ENCODE results near the gene PRSS56.

Gene PRSS56

GRCh38 chr2:232535761-232536530, 15.8 kb downstream of the PRSS56 start:
- H2BK15ac ChIP-seq (ENCODE audit: low read depth, poor library complexity, severe bottlenecking) = no peak overlapping the region
- 73% methylated on average over 4 of the region's 5 CpGs for WGBS
- DNase-seq = no peak
- H2BK5ac ChIP-seq (ENCODE audit: low read depth, low read length, poor library complexity, severe bottlenecking) = no peak overlapping the region
- no peak overlapping the region for H2BK12ac ChIP-seq (ENCODE audit: low read length in 2 of 2)
- H2AFZ ChIP-seq (ENCODE audit: low read depth, low read length) = no peak overlapping the region
- H3K9me3 ChIP-seq (ENCODE audit: control insufficient read depth, low read length) = peaks cover 11% of the 10 kb centered on the region
- no peak overlapping the region for H3K4me2 ChIP-seq (ENCODE audit: low read length, poor library complexity, severe bottlenecking)
- no peak overlapping the region for H3K4ac ChIP-seq (ENCODE audit: low read depth in 1 of 2, low read length in 2 of 2)
- H3K9ac ChIP-seq (ENCODE audit: low read length) = no peak overlapping the region
- no peak overlapping the region for H4K8ac ChIP-seq (ENCODE audit: low read length)
- H2AK5ac ChIP-seq (ENCODE audit: low read length, severe bottlenecking) = no peak overlapping the region
- no peak overlapping the region for H3K23ac ChIP-seq (ENCODE audit: low read length in 2 of 2)
- no peak overlapping the region for H4K91ac ChIP-seq (ENCODE audit: low read length)
- no peak overlapping the region for H3K27ac ChIP-seq (ENCODE audit: low read length, poor library complexity, severe bottlenecking)
- no peaks in the 10 kb centered on the region for H3K79me1 ChIP-seq (replicated peaks; ENCODE audit: low read length, poor library complexity, severe bottlenecking)
- H3K14ac ChIP-seq (ENCODE audit: low read length in 2 of 2) = no peak overlapping the region
- peaks cover 6% of the 10 kb centered on the region for H3K4me1 ChIP-seq (ENCODE audit: control insufficient read depth, insufficient read depth, low read depth, low read length)
- H2BK120ac ChIP-seq (ENCODE audit: low read depth, low read length) = no peak overlapping the region
- no peak overlapping the region for H3K18ac ChIP-seq (ENCODE audit: low read depth in 1 of 2, low read length in 2 of 2)
- no peak overlapping the region for H3K4me3 ChIP-seq (ENCODE audit: insufficient read depth in 1 of 2, low read depth in 1 of 2, low read length in 2 of 2)
- no peaks in the 10 kb centered on the region for H3K36me3 ChIP-seq (ENCODE audit: control insufficient read depth in 1 of 2, insufficient read depth in 2 of 2, low read depth in 1 of 2, low read length in 2 of 2)
- H3K27me3 ChIP-seq (ENCODE audit: control insufficient read depth in 1 of 2, insufficient read depth in 1 of 2, low read length in 2 of 2) = peaks cover 21 to 68% of the 10 kb centered on the region in 2 experiments

GRCh38 chr2:232537079-232537478, 16.9 kb downstream of the PRSS56 start:
- peaks cover 21 to 63% of the 10 kb centered on the region in 2 experiments for H3K27me3 ChIP-seq (ENCODE audit: control insufficient read depth in 1 of 2, insufficient read depth in 1 of 2, low read length in 2 of 2)
- no peak overlapping the region for H2BK5ac ChIP-seq (ENCODE audit: low read depth, low read length, poor library complexity, severe bottlenecking)
- H2AFZ ChIP-seq (ENCODE audit: low read depth, low read length) = no peak overlapping the region
- no peaks in the 10 kb centered on the region for H3K36me3 ChIP-seq (ENCODE audit: control insufficient read depth in 1 of 2, insufficient read depth in 2 of 2, low read depth in 1 of 2, low read length in 2 of 2)
- H4K8ac ChIP-seq (ENCODE audit: low read length) = no peak overlapping the region
- H3K23ac ChIP-seq (ENCODE audit: low read length in 2 of 2) = peak overlapping the region in 1 of 2 experiments; percentile 14
- H2BK12ac ChIP-seq (ENCODE audit: low read length in 2 of 2) = no peak overlapping the region
- no peak overlapping the region for H3K27ac ChIP-seq (ENCODE audit: low read length, poor library complexity, severe bottlenecking)
- 65% methylated on average over 5 of the region's 5 CpGs for WGBS
- no peak overlapping the region for H2BK120ac ChIP-seq (ENCODE audit: low read depth, low read length)
- no peak overlapping the region for H3K4me2 ChIP-seq (ENCODE audit: low read length, poor library complexity, severe bottlenecking)
- peaks cover 6% of the 10 kb centered on the region for H3K4me1 ChIP-seq (ENCODE audit: control insufficient read depth, insufficient read depth, low read depth, low read length)
- H2BK15ac ChIP-seq (ENCODE audit: low read depth, poor library complexity, severe bottlenecking) = no peak overlapping the region
- H3K4me3 ChIP-seq (ENCODE audit: insufficient read depth in 1 of 2, low read depth in 1 of 2, low read length in 2 of 2) = no peak overlapping the region
- H3K9ac ChIP-seq (ENCODE audit: low read length) = no peak overlapping the region
- H3K79me1 ChIP-seq (replicated peaks; ENCODE audit: low read length, poor library complexity, severe bottlenecking) = no peaks in the 10 kb centered on the region
- no peak overlapping the region for H3K18ac ChIP-seq (ENCODE audit: low read depth in 1 of 2, low read length in 2 of 2)
- DNase-seq = no peak
- no peak overlapping the region for H3K14ac ChIP-seq (ENCODE audit: low read length in 2 of 2)
- H4K91ac ChIP-seq (ENCODE audit: low read length) = no peak overlapping the region
- no peak overlapping the region for H3K4ac ChIP-seq (ENCODE audit: low read depth in 1 of 2, low read length in 2 of 2)
- no peak overlapping the region for H2AK5ac ChIP-seq (ENCODE audit: low read length, severe bottlenecking)
- H3K9me3 ChIP-seq (ENCODE audit: control insufficient read depth, low read length) = peaks cover 11% of the 10 kb centered on the region

- H3K4me2 ChIP-seq (ENCODE audit: low read length, poor library complexity, severe bottlenecking) = no peak overlapping the region
- H3K4ac ChIP-seq (ENCODE audit: low read depth in 1 of 2, low read length in 2 of 2) = no peak overlapping the region
- H2AK5ac ChIP-seq (ENCODE audit: low read length, severe bottlenecking) = no peak overlapping the region
- H4K8ac ChIP-seq (ENCODE audit: low read length) = no peak overlapping the region
- H2BK12ac ChIP-seq (ENCODE audit: low read length in 2 of 2) = no peak overlapping the region
- no peak overlapping the region for H3K14ac ChIP-seq (ENCODE audit: low read length in 2 of 2)
- H3K36me3 ChIP-seq (ENCODE audit: control insufficient read depth in 1 of 2, insufficient read depth in 2 of 2, low read depth in 1 of 2, low read length in 2 of 2) = no peaks in the 10 kb centered on the region
- no peak overlapping the region for H3K18ac ChIP-seq (ENCODE audit: low read depth in 1 of 2, low read length in 2 of 2)
- no peak overlapping the region for H4K91ac ChIP-seq (ENCODE audit: low read length)
- H2BK120ac ChIP-seq (ENCODE audit: low read depth, low read length) = no peak overlapping the region
- no peak overlapping the region for H3K27ac ChIP-seq (ENCODE audit: low read length, poor library complexity, severe bottlenecking)
- WGBS = 92% methylated on average over 4 of the region's 4 CpGs
- DNase-seq = no peak
- H3K4me3 ChIP-seq (ENCODE audit: insufficient read depth in 1 of 2, low read depth in 1 of 2, low read length in 2 of 2) = no peak overlapping the region
- peaks cover 6% of the 10 kb centered on the region for H3K4me1 ChIP-seq (ENCODE audit: control insufficient read depth, insufficient read depth, low read depth, low read length)
- H2BK5ac ChIP-seq (ENCODE audit: low read depth, low read length, poor library complexity, severe bottlenecking) = no peak overlapping the region
- H2AFZ ChIP-seq (ENCODE audit: low read depth, low read length) = no peak overlapping the region
- H3K9ac ChIP-seq (ENCODE audit: low read length) = no peak overlapping the region
- peaks cover 11% of the 10 kb centered on the region for H3K9me3 ChIP-seq (ENCODE audit: control insufficient read depth, low read length)
- H2BK15ac ChIP-seq (ENCODE audit: low read depth, poor library complexity, severe bottlenecking) = no peak overlapping the region
- H3K23ac ChIP-seq (ENCODE audit: low read length in 2 of 2) = no peak overlapping the region
- H3K27me3 ChIP-seq (ENCODE audit: control insufficient read depth in 1 of 2, insufficient read depth in 1 of 2, low read length in 2 of 2) = peaks cover 21 to 61% of the 10 kb centered on the region in 2 experiments
- H3K79me1 ChIP-seq (replicated peaks; ENCODE audit: low read length, poor library complexity, severe bottlenecking) = no peaks in the 10 kb centered on the region
These were observed 17.3 kb downstream of the PRSS56 start for GRCh38 chr2:232537499-232537898.

GRCh38 chr2:232538671-232539070, 18.5 kb downstream of the PRSS56 start:
- Histone ChIP-seq H2BK5ac (ENCODE audit: low read depth, low read length, poor library complexity, severe bottlenecking) (no peak overlapping the region), H4K91ac (ENCODE audit: low read length) (no peak overlapping the region), H3K18ac (ENCODE audit: low read depth in 1 of 2, low read length in 2 of 2) (no peak overlapping the region), H3K4me1 (ENCODE audit: control insufficient read depth, insufficient read depth, low read depth, low read length) (peaks cover 6% of the 10 kb centered on the region), H3K4me2 (ENCODE audit: low read length, poor library complexity, severe bottlenecking) (no peak overlapping the region), H2AFZ (ENCODE audit: low read depth, low read length) (no peak overlapping the region), H3K9me3 (ENCODE audit: control insufficient read depth, low read length) (peaks cover 11% of the 10 kb centered on the region), H3K23ac (ENCODE audit: low read length in 2 of 2) (no peak overlapping the region), H3K14ac (ENCODE audit: low read length in 2 of 2) (no peak overlapping the region), H2BK15ac (ENCODE audit: low read depth, poor library complexity, severe bottlenecking) (no peak overlapping the region), H3K4ac (ENCODE audit: low read depth in 1 of 2, low read length in 2 of 2) (no peak overlapping the region), H3K27ac (ENCODE audit: low read length, poor library complexity, severe bottlenecking) (no peak overlapping the region), H2AK5ac (ENCODE audit: low read length, severe bottlenecking) (no peak overlapping the region), H3K4me3 (ENCODE audit: insufficient read depth in 1 of 2, low read depth in 1 of 2, low read length in 2 of 2) (no peak overlapping the region), H4K8ac (ENCODE audit: low read length) (no peak overlapping the region), H2BK12ac (ENCODE audit: low read length in 2 of 2) (no peak overlapping the region), H2BK120ac (ENCODE audit: low read depth, low read length) (no peak overlapping the region), H3K9ac (ENCODE audit: low read length) (no peak overlapping the region), H3K36me3 (ENCODE audit: control insufficient read depth in 1 of 2, insufficient read depth in 2 of 2, low read depth in 1 of 2, low read length in 2 of 2) (peaks cover 0 to 7% of the 10 kb centered on the region in 2 experiments), H3K79me1 (replicated peaks; ENCODE audit: low read length, poor library complexity, severe bottlenecking) (peaks cover 2% of the 10 kb centered on the region), H3K27me3 (ENCODE audit: control insufficient read depth in 1 of 2, insufficient read depth in 1 of 2, low read length in 2 of 2) (peaks cover 21 to 58% of the 10 kb centered on the region in 2 experiments)
- WGBS = 53% methylated on average over 3 of the region's 4 CpGs
- DNase-seq = no peak
